GM23338 (cell line): Measurements from ENCODE around the gene TRIM24. TPM values are rescaled to one million over a fixed set of nuclear protein-coding genes. Genes with fewer than 3 reads are reported as not detected.

Experiments
- ATAC-seq: fragments of 200-7000 bp; cut with Tn5 transposase; 3 replicates; pipeline ENCODE4 v1.9.1; 2020
- DNase-seq: peaks from one replicate; pipeline ENCODE4 v3.0.0-alpha.2; 2015; ENCODE audit warnings: low spot score
- H2AFZ ChIP-seq: fragments of 200-600 bp; sonication (generic); 2 replicates; pipeline ENCODE4 v1.8.0; 2016; ENCODE audit warnings: antibody characterized with exemption, mild to moderate bottlenecking, moderate library complexity
- H3F3A ChIP-seq: fragments of 200-600 bp; sonication (generic); replicated peaks from 2 replicates; pipeline ENCODE4 v1.8.0; 2017; ENCODE audit warnings: antibody characterized with exemption, mixed run types, low read depth
- H3K27ac ChIP-seq: fragments of 200-600 bp; sonication (generic); 2 replicates; pipeline ENCODE4 v1.6.1; 2016; ENCODE audit warnings: low read depth
- H3K27me3 ChIP-seq: fragments of 200-600 bp; sonication (generic); 2 replicates; pipeline ENCODE4 v1.8.0; 2016; ENCODE audit warnings: mild to moderate bottlenecking, mixed run types, moderate library complexity; ENCODE audit not compliant: insufficient read depth
- H3K36me3 ChIP-seq: fragments of 200-600 bp; sonication (generic); 2 replicates; pipeline ENCODE4 v1.8.0; 2016; ENCODE audit warnings: mild to moderate bottlenecking; ENCODE audit not compliant: insufficient read depth
- H3K4me1 ChIP-seq: fragments of 200-600 bp; sonication (generic); 2 replicates; pipeline ENCODE4 v1.8.0; 2016; ENCODE audit warnings: mild to moderate bottlenecking, moderate library complexity; ENCODE audit not compliant: insufficient read depth
- H3K4me2 ChIP-seq: fragments of 200-600 bp; sonication (generic); 2 replicates; pipeline ENCODE4 v1.7.1; 2017; ENCODE audit warnings: mixed run types
- H3K4me3 ChIP-seq: fragments of 200-600 bp; sonication (generic); 2 replicates; pipeline ENCODE4 v1.6.1; 2016; ENCODE audit warnings: mixed run types
- H3K79me2 ChIP-seq: fragments of 200-600 bp; sonication (generic); replicated peaks from 2 replicates; pipeline ENCODE4 v1.8.0; 2017; ENCODE audit warnings: mild to moderate bottlenecking; ENCODE audit not compliant: insufficient read depth
- H3K9me2 ChIP-seq: fragments of 200-600 bp; sonication (generic); 2 replicates; pipeline ENCODE4 v1.8.0; 2017; ENCODE audit not compliant: insufficient read depth
- H4K20me1 ChIP-seq: fragments of 200-600 bp; sonication (generic); replicated peaks from 2 replicates; pipeline ENCODE4 v1.8.0; 2017; ENCODE audit warnings: mild to moderate bottlenecking; ENCODE audit not compliant: insufficient read depth
- H3K27ac Mint-ChIP-seq: 2 replicates; pipeline ENCODE4 v1.8.0; 2020; ENCODE audit warnings: inconsistent platforms, mild to moderate bottlenecking, moderate library complexity, mixed read lengths
- H3K27me3 Mint-ChIP-seq: 3 replicates; pipeline ENCODE4 v1.8.0; 2022; ENCODE audit warnings: low read depth, mild to moderate bottlenecking, moderate library complexity, mixed read lengths, inconsistent platforms; ENCODE audit not compliant: insufficient read depth, poor library complexity
- H3K36me3 Mint-ChIP-seq: 3 replicates; pipeline ENCODE4 v1.8.0; 2021; ENCODE audit warnings: low read depth, mild to moderate bottlenecking, inconsistent platforms, moderate library complexity, mixed read lengths
- H3K4me1 Mint-ChIP-seq: 3 replicates; pipeline ENCODE4 v1.8.0; 2020; ENCODE audit warnings: mild to moderate bottlenecking, inconsistent platforms, mixed read lengths
- H3K4me3 Mint-ChIP-seq: 3 replicates; pipeline ENCODE4 v1.8.0; 2021; ENCODE audit warnings: moderate library complexity, mild to moderate bottlenecking, inconsistent platforms, mixed read lengths
- H3K9me3 Mint-ChIP-seq: 3 replicates; pipeline ENCODE4 v1.8.0; 2020; ENCODE audit warnings: moderate library complexity, mild to moderate bottlenecking, inconsistent platforms, mixed read lengths
- CREB1 ChIP-seq: fragments of 250-450 bp; sonication (Bioruptor Pico); IDR thresholded peaks from 2 replicates; pipeline ENCODE4 v1.5.0; 2020; ENCODE audit warnings: low read depth, mild to moderate bottlenecking, moderate library complexity
- CTCF ChIP-seq, 2 experiments: fragments of 200-600 bp in 1 of 2; sonication (generic) in 1 of 2; conservative IDR thresholded peaks; 2 replicates each; pipeline versions ENCODE4 v1.5.1 to v1.6.1; 2016 to 2017; ENCODE audit warnings: antibody characterized with exemption in 2 of 2, low read depth in 2 of 2, mild to moderate bottlenecking in 2 of 2, moderate library complexity in 1 of 2
- ETS1 ChIP-seq: IDR thresholded peaks from 2 replicates; pipeline ENCODE4 v1.6.1; 2016; ENCODE audit warnings: antibody characterized with exemption
- EZH2 ChIP-seq: fragments of 200-600 bp; sonication (generic); IDR thresholded peaks from one replicate; pipeline ENCODE4 v1.8.0; 2017; ENCODE audit warnings: antibody characterized with exemption, mild to moderate bottlenecking, low read depth; ENCODE audit not compliant: unreplicated experiment
- EZH2phosphoT487 ChIP-seq: fragments of 200-600 bp; sonication (generic); IDR thresholded peaks from one replicate; pipeline ENCODE4 v1.8.1; 2018; ENCODE audit warnings: antibody characterized with exemption; ENCODE audit not compliant: unreplicated experiment
- JUNB ChIP-seq: IDR thresholded peaks from one replicate; pipeline ENCODE4 v1.6.1; 2016; ENCODE audit warnings: antibody characterized with exemption; ENCODE audit not compliant: unreplicated experiment
- POLR2AphosphoS5 ChIP-seq: IDR thresholded peaks from 2 replicates; pipeline ENCODE4 v1.6.1; 2016; ENCODE audit warnings: antibody characterized with exemption, low read depth
- REST ChIP-seq: IDR thresholded peaks from one replicate; pipeline ENCODE4 v1.6.1; 2018; ENCODE audit warnings: antibody characterized with exemption; ENCODE audit not compliant: unreplicated experiment
- STAT1 ChIP-seq: IDR thresholded peaks from one replicate; pipeline ENCODE4 v1.6.1; 2016; ENCODE audit warnings: antibody characterized with exemption; ENCODE audit not compliant: unreplicated experiment
- ZNF114 ChIP-seq: fragments of 250-450 bp; sonication (Bioruptor Pico); IDR thresholded peaks from 2 replicates; pipeline ENCODE4 v1.5.0; 2020; ENCODE audit warnings: mild to moderate bottlenecking, moderate library complexity
- ZNF331 ChIP-seq: fragments of 250-450 bp; sonication (Bioruptor Pico); IDR thresholded peaks from 2 replicates; pipeline ENCODE4 v1.5.0; 2020; ENCODE audit warnings: low read depth, mild to moderate bottlenecking, moderate library complexity
- ZNF462 ChIP-seq: fragments of 250-450 bp; sonication (Bioruptor Pico); IDR thresholded peaks from 2 replicates; pipeline ENCODE4 v1.5.0; 2020; ENCODE audit warnings: mild to moderate bottlenecking, moderate library complexity
- polyA plus RNA-seq: library from polyadenylated mRNA; unstranded; fragments of >200 nt; fragmentation: Nextera tagmentation; extraction: Ambion mirVana; gene quantifications from 2 replicates; pipeline ENCODE4 v1.2.1, GENCODE V29; 2016
- total RNA-seq: library from RNA; depleted of rRNA; stranded (reverse); fragments of >200 nt; shearing (Covaris generic); gene quantifications from 2 replicates; pipeline ENCODE4 v1.2.3, GENCODE V29; 2014

Gene TRIM24
- total and polyA plus RNA-seq, 2 experiments from 2014 or later = 67.0 to 120 TPM

- Histone ChIP-seq H3F3A (no peaks in the 10 kb centered on the region), H3K9me2 (no peaks in the 10 kb centered on the region), H4K20me1 (no peaks in the 10 kb centered on the region), H3K4me3 (no peak overlapping the region), H3K36me3 (no peaks in the 10 kb centered on the region), H3K4me1 (no peaks in the 10 kb centered on the region), H3K79me2 (no peaks in the 10 kb centered on the region), H2AFZ (no peak overlapping the region), H3K4me2 (no peak overlapping the region), H3K27me3 (no peaks in the 10 kb centered on the region), H3K27ac (no peak overlapping the region)
- Mint-ChIP-seq H3K9me3 (peaks cover 27% of the 10 kb centered on the region; the same call in 2 of the 3 replicates), H3K27ac (no peak overlapping the region), H3K4me1 (peaks cover 6% of the 10 kb centered on the region; the same call in 2 of the 3 replicates), H3K27me3 (peaks cover 8% of the 10 kb centered on the region), H3K4me3 (no peak overlapping the region), H3K36me3 (peaks cover 23% of the 10 kb centered on the region)
- TF ChIP-seq ZNF331 (CRISPR knock-in tag) = no peak
- no peak for TF ChIP-seq REST
- no peak for TF ChIP-seq POLR2AphosphoS5
- TF ChIP-seq ZNF462 = no peak
- no peak for TF ChIP-seq EZH2
- TF ChIP-seq EZH2phosphoT487 = no peak
- TF ChIP-seq STAT1 = no peak
- TF ChIP-seq ZNF114 (CRISPR knock-in tag) = no peak
- no peak for TF ChIP-seq ETS1
- TF ChIP-seq CTCF (conservative IDR thresholded peaks at IDR 0.05; ENCODE audit: low read depth in 2 of 2) = no peak
- no peak for TF ChIP-seq CREB1 (CRISPR knock-in tag)
- TF ChIP-seq JUNB = no peak
- ATAC-seq (no peak), DNase-seq (no peak)
Observed at GRCh38 chr7:138608275-138608674, 148.2 kb downstream of the TRIM24 start.
